GM18502 (cell line): Measurements from ENCODE around the gene MORN4.

Experiments
- ATAC-seq: cut with Tn5 transposase; IDR thresholded peaks from one replicate; pipeline ENCODE4 v1.9.1; 2021; ENCODE audit warnings: mild to moderate bottlenecking; ENCODE audit not compliant: unreplicated experiment, poor library complexity

The MORN4 gene

GRCh38 chr10:97632949-97633884, at the start of gene MORN4:
Gene MORN4, minus strand, starts transcription at chr10:97633500. Its CDS starts 13,847 bp downstream, at chr10:97619653.
- ATAC-seq, result peak; percentile 98

GRCh38 chr10:97682042-97682441, 48.7 kb upstream of the MORN4 start:
- no peak for ATAC-seq

GRCh38 chr10:97679594-97679993, 46.3 kb upstream of the MORN4 start:
- no peak for ATAC-seq

DNA sequence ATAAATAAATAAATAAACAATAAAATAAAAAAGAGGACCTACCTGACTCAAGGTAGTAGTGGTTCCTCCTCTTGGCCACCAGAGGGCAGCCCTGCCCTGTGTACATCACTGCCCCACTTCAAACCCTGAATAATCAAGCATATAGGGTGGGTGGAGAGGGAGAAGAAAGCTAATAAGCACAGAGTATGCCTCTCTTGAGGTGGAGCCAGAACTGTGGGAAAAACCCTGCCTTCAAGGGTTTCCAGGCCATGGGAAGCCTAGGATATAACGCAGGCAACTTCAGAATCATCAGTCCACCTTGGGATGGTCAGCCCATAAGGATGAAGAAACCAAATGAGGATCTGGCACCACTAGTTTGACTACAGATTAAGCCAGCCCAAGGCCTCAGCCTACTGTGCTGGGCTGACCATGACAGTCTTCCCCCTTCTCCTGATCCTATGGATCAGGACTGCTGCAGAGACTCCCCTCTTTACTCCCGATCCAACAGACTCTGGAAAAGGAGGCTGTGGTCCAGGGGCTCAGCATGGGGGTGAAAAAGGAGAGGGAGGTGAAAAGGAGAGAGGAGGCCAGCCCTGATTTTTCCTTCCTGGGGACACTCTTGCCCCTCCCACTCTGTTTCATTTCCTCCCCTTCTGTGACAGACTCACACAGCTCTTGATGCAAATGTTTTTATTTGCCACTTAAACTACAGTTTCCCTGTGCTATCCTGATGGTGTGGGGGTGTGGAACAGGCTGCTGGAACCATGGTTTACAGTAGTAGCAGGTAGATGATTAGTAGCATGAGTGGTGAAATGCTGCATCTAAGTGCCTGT, 43.7 kb upstream of the MORN4 start:
- peak; percentile 73 for ATAC-seq

GRCh38 chr10:97675222-97675621, 41.9 kb upstream of the MORN4 start:
- no peak for ATAC-seq

- ATAC-seq, result no peak
Measured at GRCh38 chr10:97673736-97674525, 40.6 kb upstream of the MORN4 start.

GRCh38 chr10:97669571-97669970, 36.3 kb upstream of the MORN4 start:
- no peak for ATAC-seq

DNA sequence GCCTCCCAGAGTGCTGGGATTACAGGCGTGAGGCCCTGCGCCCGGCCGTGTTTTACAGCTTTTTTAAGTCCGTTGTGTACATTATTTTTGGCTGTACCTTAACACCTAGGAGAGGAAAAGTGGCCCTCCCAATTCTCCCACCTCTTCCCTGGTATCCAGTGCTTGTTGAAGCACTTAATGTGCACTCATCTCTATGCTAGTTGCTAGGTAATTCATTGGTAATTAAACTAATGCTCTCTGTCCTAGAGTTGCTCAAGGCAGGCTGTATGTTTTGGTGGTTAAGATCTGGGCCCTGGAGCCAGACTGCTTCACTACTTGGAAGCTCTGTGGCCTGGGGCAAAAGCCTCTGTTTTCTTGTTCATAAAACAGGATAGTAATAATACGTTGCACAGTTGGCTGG, 34.2 kb upstream of the MORN4 start:
- ATAC-seq, result no peak

GRCh38 chr10:97666992-97667391, 33.7 kb upstream of the MORN4 start:
- no peak for ATAC-seq

GRCh38 chr10:97664282-97664850, 31.1 kb upstream of the MORN4 start:
- ATAC-seq, result no peak

DNA sequence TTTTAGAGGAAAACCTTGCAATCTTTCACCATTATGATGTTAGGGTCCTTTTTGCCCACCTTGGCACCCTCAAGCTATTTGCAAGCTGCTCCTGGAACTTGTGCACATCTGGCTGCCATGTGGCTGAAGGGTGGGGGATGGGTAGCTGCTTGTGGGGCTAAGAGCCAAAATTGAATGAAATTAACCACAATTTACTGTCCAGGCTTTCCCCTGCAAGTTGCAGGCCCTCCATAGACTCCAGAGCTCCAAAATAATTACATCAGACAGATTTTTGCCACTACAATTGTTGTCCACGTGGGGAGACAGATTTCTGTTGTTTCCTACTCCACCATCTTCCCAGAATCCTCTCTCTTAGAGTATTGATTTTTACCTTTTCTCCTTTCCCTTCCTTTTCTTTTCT, 26.3 kb upstream of the MORN4 start:
- no peak for ATAC-seq

DNA sequence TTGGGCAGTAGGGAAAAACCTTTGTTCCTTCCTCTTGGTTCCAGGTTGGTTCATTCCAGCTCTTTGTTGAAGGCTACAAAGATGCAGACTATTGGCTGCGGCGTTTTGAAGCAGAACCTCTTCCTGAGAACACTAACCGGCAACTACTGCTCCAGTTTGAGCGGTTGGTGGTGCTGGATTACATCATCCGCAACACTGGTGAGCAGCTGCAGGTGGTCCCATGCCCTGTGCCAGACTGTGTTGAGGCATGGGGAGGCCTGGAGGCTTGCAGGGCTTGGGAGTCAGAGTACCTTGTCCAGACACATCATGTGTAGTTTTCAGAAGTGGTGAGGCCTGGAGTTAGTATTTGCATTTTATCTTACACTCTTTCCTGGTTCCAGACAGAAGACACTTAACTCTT, 23.5 kb upstream of the MORN4 start:
- ATAC-seq, result no peak

- ATAC-seq, result no peak
Measured at GRCh38 chr10:97651773-97652172, 18.5 kb upstream of the MORN4 start.

DNA sequence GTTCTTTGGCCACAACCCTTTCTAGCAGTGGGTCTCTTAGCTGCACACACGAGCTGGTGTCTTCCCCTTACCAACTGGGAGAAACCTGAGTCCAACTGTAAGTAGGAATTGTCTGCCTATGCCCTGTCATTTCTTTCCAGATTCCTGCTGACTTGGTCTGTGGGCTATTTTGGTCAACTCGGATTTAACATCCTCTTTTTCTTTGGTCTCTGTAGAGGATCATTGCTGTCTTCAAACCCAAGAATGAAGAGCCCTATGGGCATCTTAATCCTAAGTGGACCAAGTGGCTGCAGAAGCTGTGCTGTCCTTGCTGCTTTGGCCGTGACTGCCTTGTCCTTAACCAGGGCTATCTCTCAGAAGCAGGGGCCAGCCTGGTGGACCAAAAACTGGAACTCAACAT, 17.4 kb upstream of the MORN4 start:
- no peak for ATAC-seq

GRCh38 chr10:97649405-97649750, 16.1 kb upstream of the MORN4 start:
- ATAC-seq, result peak; percentile 8

- ATAC-seq, result peak; percentile 94
Measured at GRCh38 chr10:97648562-97649404, 15.5 kb upstream of the MORN4 start.

GRCh38 chr10:97647556-97647955, 14.3 kb upstream of the MORN4 start:
- no peak for ATAC-seq

DNA sequence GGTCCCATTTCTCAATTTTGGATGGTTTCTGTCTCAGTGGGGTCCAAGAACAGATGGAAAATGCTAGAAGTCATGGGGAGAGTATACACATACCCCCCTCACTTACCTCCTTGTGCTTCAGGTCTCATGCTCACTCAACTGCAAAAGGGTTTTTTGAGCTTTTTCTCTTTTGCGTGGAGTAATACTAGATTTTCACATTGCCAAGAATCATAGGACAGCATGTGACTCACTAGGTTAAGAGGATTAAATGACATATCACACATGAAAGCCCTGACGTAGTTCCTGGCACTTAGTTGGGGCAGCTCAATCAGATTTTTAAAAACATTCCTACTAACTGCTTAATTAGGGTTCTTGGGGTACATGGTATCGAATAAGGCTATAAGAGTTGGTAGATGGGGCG, 11.6 kb upstream of the MORN4 start:
- no peak for ATAC-seq

- no peak for ATAC-seq
Measured at GRCh38 chr10:97643441-97643985, 10.2 kb upstream of the MORN4 start.
